KMS-11 (cell line): ENCODE measurements around the gene DDX51.

Source experiments
- H2AFZ ChIP-seq: fragments of 200-600 bp; sonication (generic); 2 replicates; pipeline ENCODE4 v1.6.1; 2016; ENCODE audit warnings: antibody characterized with exemption, mixed run types, low read depth
- H3K27ac ChIP-seq: fragments of 200-600 bp; sonication (generic); 2 replicates; pipeline ENCODE4 v1.6.1; 2016; ENCODE audit warnings: mild to moderate bottlenecking, mixed run types
- H3K27me3 ChIP-seq: fragments of 200-600 bp; sonication (generic); 2 replicates; pipeline ENCODE4 v1.6.1; 2017; ENCODE audit warnings: mild to moderate bottlenecking, low read depth, mixed run types, moderate library complexity; ENCODE audit not compliant: insufficient read depth
- H3K36me3 ChIP-seq: fragments of 200-600 bp; sonication (generic); 2 replicates; pipeline ENCODE4 v1.6.1; 2017; ENCODE audit warnings: mild to moderate bottlenecking, mixed run types; ENCODE audit not compliant: insufficient read depth
- H3K4me1 ChIP-seq: fragments of 200-600 bp; sonication (generic); 2 replicates; pipeline ENCODE4 v1.6.1; 2016; ENCODE audit warnings: mild to moderate bottlenecking, low read depth, mixed run types; ENCODE audit not compliant: poor library complexity, severe bottlenecking
- H3K4me2 ChIP-seq: fragments of 200-600 bp; sonication (generic); 2 replicates; pipeline ENCODE4 v1.7.0; 2016; ENCODE audit warnings: mild to moderate bottlenecking, mixed run types
- H3K4me3 ChIP-seq: fragments of 200-600 bp; sonication (generic); IDR thresholded peaks from 2 replicates; pipeline ENCODE4 v1.6.1; 2017; ENCODE audit warnings: low read depth, low read length, mixed read lengths; ENCODE audit not compliant: insufficient read depth
- H3K79me2 ChIP-seq: fragments of 200-600 bp; sonication (generic); 2 replicates; pipeline ENCODE4 v1.6.1; 2016; ENCODE audit warnings: low read depth, mixed run types; ENCODE audit not compliant: insufficient read depth
- H3K9ac ChIP-seq: fragments of 200-600 bp; sonication (generic); 2 replicates; pipeline ENCODE4 v1.6.1; 2016; ENCODE audit warnings: mild to moderate bottlenecking, mixed run types
- H4K20me1 ChIP-seq: fragments of 200-600 bp; sonication (generic); 2 replicates; pipeline ENCODE4 v1.6.1; 2016; ENCODE audit warnings: mild to moderate bottlenecking, mixed run types; ENCODE audit not compliant: insufficient read depth
- TF ChIP-seq, protein P1 (sequence below): fragments of 200-600 bp; sonication (generic); conservative IDR thresholded peaks from 2 replicates; pipeline ENCODE4 v1.6.1; 2017; ENCODE audit warnings: low read depth, mild to moderate bottlenecking, antibody characterized with exemption, low read length, moderate library complexity, mixed read lengths

DDX51 gene

DNA sequence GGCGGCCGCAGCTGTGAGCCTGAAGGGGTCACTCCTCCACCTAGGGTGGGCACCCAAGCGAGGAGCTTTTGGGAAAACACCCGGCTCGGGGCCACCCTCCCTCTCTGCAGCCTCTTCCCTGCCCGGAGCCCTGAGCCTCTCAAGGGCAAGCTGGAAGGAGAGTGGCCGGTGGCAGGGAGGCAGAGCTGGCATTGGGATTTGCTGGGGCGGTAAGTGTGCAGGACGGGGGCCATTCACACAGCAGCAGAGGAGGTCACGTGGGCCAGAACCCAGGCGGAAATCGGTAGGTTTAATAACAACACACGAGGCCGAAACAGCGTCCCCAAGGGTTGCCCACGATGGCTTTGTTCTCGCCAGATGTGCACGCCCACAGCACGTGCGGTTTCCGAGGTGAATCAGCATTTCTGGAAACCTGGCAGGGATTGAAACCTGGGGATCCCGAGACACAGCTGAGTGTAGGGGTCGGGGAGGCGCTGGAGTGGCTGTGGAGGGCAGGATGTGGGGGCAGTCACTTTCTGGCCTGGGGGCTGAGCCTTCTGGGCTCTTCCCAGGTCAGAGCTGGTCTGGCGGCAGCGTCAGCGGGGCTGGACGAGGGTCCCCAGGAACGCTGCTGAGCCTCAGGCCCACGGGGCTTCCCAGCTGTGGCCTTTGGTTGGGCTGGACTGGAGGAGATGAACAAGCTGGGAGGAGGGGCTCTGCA, 23.6 kb upstream of the DDX51 start:
- TF ChIP-seq, protein P1, sequence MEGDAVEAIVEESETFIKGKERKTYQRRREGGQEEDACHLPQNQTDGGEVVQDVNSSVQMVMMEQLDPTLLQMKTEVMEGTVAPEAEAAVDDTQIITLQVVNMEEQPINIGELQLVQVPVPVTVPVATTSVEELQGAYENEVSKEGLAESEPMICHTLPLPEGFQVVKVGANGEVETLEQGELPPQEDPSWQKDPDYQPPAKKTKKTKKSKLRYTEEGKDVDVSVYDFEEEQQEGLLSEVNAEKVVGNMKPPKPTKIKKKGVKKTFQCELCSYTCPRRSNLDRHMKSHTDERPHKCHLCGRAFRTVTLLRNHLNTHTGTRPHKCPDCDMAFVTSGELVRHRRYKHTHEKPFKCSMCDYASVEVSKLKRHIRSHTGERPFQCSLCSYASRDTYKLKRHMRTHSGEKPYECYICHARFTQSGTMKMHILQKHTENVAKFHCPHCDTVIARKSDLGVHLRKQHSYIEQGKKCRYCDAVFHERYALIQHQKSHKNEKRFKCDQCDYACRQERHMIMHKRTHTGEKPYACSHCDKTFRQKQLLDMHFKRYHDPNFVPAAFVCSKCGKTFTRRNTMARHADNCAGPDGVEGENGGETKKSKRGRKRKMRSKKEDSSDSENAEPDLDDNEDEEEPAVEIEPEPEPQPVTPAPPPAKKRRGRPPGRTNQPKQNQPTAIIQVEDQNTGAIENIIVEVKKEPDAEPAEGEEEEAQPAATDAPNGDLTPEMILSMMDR = no peak
- Histone ChIP-seq H3K9ac (no peak overlapping the region), H3K27me3 (peaks cover 5% of the 10 kb centered on the region; the same call in 1 of the 2 replicates), H2AFZ (no peak overlapping the region), H3K4me1 (peaks cover 2% of the 10 kb centered on the region), H3K36me3 (no peaks in the 10 kb centered on the region), H3K4me3 (no peak overlapping the region), H3K4me2 (no peak overlapping the region), H3K27ac (no peak overlapping the region), H3K79me2 (no peaks in the 10 kb centered on the region), H4K20me1 (no peaks in the 10 kb centered on the region)

DNA sequence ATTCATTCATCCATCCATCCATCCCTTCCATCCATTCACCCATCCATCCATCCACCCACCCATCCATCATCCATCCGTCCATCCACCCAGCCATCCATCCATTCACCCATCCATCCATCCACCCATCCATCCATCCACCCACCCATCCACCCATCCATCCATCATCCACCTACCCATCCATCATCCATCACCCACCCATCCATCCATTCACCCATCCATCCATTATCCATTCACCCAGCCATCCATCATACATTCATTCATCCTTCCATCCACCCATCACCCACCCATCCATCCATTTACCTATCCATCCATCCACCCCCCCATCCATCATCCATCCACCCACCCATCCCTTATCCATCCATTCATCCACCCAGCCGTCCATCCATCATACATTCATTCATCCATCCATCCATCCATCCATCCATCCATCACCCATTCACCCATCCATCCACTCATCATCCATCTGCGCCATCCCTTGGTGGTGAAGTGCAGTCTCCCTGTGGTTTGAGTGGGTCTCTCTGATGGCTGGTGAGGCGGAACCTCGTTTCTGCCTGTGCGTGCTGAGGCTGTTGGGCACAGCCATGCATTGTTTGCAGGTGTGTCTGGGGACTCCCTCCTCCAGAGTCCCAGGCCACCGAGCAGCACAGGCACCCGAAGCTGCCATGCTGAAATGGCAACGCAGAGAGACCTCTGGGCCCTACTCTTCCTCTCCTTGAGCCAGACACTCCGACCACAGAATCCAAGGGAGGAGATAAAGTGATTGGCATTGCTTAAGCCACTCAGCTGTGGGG, 22.9 kb upstream of the DDX51 start:
- Histone ChIP-seq H2AFZ (no peak overlapping the region), H3K4me3 (no peak overlapping the region), H3K79me2 (no peaks in the 10 kb centered on the region), H3K9ac (no peak overlapping the region), H3K4me1 (peaks cover 7% of the 10 kb centered on the region), H4K20me1 (no peaks in the 10 kb centered on the region), H3K27me3 (peaks cover 5% of the 10 kb centered on the region; the same call in 1 of the 2 replicates), H3K27ac (no peak overlapping the region), H3K4me2 (no peak overlapping the region), H3K36me3 (no peaks in the 10 kb centered on the region)
- TF ChIP-seq, protein P1 = no peak

DNA sequence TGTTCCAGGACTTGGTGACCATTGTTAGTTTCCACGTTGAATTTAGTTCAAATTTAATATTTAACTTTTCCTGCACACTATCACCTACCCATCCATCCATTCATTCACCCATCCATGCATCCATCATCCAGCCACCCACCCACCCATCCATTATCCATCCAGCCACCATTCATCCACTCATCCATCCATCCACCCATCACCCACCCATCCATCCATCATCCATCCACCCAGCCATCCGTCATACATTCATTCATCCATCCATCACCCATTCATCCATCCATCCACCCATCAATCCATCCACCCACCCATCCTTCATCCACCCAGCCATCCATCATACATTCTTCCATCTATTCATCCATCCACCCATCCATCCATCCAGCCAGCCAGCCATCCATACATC, 22.0 kb upstream of the DDX51 start:
- Histone ChIP-seq H3K27me3 (peaks cover under 1% of the 10 kb centered on the region; the same call in 1 of the 2 replicates), H3K4me3 (no peak overlapping the region), H4K20me1 (no peaks in the 10 kb centered on the region), H3K27ac (no peak overlapping the region), H3K36me3 (no peaks in the 10 kb centered on the region), H3K9ac (no peak overlapping the region), H3K79me2 (no peaks in the 10 kb centered on the region), H3K4me1 (peaks cover 7% of the 10 kb centered on the region), H3K4me2 (no peak overlapping the region), H2AFZ (no peak overlapping the region)
- TF ChIP-seq, protein P1 = no peak

DNA sequence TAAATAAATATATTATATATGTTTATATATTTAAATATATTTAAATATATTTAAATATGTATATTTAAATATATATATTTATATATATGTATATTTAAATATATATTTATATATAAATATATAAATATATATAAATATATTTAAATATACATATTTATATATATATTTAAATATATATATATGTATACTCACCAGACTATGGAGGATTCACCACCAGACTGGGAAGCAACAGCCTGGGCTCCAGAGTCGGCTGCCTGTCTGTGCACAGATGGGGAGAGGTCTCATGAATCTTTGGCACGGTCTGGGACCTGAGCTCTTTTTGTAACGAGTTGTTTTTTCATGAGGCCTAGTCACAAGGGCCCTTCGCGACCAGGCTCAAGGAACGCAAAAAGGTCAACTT, 21.5 kb upstream of the DDX51 start:
- Histone ChIP-seq H3K27ac (no peak overlapping the region), H3K27me3 (no peaks in the 10 kb centered on the region), H3K4me2 (no peak overlapping the region), H3K4me1 (peaks cover 7% of the 10 kb centered on the region), H3K36me3 (no peaks in the 10 kb centered on the region), H4K20me1 (no peaks in the 10 kb centered on the region), H3K79me2 (no peaks in the 10 kb centered on the region), H3K9ac (no peak overlapping the region), H3K4me3 (no peak overlapping the region), H2AFZ (no peak overlapping the region)
- TF ChIP-seq, protein P1 = no peak
